Posterior cingulate gyrus (tissue), 11 donors: ENCODE results near the gene SYNGR3.

Experiments
- DNase-seq, 10 donors: peaks; one replicate each; pipeline versions ENCODE4 v3.0.0 to v3.0.0-alpha.2; 2020 to 2021; ENCODE audit warnings: mixed read lengths in 3 of 10
- intact Hi-C: fragments of 100-400 bp; cut with DNase I; formaldehyde crosslinking; loops from one replicate; pipeline ENCODE4 v1.15.1; 2023

The SYNGR3 gene

DNA sequence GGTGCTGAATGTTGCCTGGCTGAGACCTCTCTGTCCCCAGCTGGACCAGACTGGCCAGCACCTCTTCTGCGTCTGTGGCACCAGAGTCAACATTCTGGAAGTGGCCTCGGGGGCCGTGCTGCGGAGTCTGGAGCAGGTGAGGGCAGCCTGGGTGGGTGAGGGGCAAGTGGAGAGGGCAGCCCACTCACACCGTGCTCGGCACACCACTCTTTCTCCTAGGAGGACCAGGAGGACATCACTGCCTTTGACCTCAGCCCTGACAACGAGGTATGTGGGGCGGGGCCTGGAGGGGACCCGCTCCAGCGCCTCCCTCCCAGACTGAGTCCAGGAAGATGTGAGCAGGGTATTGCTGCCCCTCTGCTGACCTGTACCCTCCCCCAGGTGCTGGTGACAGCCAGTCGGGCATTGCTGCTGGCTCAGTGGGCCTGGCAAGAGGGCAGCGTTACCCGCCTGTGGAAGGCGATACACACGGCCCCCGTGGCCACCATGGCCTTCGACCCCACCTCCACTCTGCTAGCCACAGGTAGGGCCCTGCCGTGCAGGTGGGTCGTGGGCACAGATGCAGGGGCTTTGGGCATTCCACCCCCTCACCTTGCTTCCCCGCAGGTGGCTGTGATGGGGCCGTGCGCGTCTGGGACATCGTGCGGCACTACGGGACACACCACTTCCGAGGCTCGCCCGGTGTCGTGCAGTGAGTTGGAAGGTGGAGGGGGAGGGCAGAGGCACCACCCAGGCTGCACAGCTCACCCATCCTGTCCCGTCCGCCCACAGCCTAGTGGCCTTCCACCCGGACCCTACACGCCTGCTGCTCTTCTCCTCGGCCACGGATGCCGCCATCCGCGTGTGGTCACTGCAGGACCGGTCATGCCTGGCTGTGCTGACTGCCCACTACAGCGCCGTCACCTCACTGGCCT, 15.4 kb upstream of the SYNGR3 start:
- intact Hi-C loops, result no loop called here
- peak in 1 of 10 donors; percentile 80 for DNase-seq

DNA sequence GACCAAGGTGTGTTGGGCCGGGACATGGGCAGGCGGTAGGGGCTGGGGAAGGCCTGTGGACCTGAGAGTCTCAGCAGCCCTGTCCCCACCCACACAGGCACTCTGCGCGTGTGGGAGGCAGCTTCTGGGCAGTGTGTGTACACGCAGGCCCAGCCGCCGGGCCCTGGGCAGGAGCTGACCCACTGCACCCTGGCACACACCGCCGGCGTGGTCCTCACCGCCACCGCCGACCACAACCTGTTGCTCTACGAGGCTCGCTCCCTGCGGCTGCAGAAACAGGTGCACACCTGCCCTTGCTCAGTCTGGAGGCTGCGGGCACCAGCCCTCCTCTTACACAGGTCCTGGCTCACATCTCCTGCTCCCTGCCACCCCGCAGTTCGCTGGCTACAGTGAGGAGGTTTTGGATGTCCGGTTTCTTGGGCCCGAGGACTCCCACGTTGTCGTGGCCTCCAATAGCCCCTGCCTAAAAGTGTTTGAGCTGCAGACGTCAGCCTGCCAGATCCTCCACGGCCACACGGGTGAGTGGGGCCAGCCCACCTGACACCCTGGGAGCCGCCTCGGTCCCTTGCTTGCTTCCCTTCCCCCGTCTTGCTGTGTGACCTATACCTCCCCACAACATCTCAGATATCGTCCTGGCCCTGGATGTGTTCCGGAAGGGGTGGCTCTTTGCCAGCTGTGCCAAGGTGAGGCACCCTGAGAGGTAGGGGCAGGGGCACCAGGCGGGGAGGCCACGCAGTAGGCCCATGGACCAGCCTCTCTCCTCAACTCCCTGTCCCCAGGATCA, 14.1 kb upstream of the SYNGR3 start:
- intact Hi-C loops, result no loop called here
- no peak for DNase-seq

DNA sequence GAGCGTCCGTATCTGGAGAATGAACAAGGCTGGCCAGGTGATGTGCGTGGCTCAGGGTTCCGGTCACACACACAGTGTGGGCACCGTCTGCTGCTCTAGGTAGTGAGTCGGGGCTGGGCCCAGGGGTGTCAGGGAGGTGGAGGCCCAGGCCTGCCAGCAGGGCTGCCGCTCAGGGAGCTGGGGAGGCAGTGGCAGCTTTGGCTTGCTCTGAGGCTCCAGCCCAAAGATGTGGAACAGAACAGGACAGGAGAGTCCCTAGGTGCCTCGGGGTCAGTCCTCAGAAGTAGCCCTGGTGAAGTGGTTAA, 13.6 kb upstream of the SYNGR3 start:
- DNase-seq, result no peak
- intact Hi-C loops, result no loop called here

DNA sequence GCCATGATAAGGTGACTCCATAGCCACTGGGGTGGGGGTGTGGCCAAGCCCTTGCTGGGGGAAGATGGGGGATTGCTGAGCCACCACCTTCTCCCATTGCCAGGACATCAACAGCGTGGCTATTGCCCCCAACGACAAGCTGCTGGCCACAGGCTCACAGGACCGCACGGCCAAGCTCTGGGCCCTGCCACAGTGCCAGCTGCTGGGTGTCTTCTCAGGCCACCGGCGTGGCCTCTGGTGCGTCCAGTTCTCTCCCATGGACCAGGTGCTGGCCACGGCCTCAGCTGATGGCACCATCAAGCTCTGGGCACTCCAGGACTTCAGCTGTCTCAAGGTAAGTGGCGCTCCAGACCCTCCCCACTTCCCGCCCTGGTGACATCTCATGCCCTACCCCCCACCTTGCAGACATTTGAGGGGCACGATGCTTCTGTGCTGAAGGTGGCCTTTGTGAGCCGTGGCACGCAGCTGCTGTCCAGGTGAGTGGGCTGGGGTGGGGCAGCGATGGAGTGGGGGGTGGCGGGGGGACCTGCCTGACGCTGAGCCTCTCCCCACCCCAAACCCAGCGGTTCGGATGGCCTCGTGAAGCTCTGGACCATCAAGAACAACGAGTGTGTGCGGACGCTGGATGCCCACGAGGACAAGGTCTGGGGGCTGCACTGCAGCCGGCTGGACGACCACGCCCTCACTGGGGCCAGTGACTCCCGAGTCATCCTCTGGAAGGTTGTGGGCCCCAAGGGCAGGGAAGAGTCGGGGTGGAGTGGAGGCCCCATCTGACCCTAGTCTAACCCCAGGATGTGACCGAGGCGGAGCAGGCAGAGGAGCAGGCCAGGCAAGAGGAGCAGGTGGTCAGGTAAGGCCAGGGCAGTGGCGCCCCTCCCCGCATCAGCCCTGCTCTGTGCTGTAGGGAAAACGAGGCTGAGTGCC, 12.6 kb upstream of the SYNGR3 start:
- DNase-seq, result no peak

DNA sequence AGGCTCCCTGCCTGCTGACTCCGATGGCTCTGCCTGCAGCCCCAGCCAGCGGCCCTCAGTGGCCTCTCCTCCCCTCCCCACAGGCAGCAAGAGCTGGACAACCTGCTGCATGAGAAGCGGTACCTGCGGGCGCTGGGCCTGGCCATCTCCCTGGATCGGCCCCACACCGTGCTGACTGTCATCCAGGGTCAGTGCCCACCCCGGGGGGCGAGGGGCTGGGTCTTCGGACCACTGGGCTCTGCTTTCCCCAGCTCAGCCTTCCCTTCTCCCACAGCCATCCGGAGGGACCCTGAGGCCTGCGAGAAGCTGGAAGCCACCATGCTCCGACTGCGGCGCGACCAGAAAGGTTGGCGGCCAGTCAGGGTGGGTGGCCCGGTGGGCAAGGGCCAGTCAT, 11.9 kb upstream of the SYNGR3 start:
- intact Hi-C loops, result no loop called here
- DNase-seq, result no peak

More for the DNA sequence above, 12.6 kb upstream of the SYNGR3 start:
- intact Hi-C loops, result no loop called here

DNA sequence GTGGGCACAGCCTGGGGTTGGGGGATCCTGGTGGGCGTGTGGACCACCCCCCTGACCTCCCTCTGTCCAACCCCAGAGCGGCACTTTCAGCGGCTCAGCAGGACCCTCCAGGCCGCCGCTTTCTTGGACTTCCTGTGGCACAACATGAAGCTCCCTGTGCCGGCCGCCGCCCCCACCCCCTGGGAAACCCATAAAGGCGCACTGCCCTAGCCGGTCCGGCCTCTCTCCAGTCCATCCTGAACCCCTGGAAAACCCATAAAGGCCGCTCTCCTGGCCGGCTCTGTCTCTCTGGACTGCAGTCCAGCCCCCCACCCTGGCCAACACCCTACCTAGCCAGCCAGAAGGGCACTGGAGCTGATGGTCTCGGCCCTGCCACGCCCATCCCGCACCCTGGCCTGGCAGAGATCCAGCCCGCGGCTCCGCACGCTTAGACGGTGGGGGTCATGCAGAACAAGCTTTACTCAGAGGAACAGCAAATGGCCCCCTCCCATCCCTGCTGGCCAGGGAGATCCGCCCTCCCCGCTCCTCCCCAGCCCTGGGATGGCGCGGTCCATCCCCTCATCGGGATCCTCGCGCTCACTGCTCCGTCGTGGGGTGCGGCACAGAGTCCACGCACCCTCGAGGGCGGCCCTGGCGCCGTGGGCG, 11.2 kb upstream of the SYNGR3 start:
- intact Hi-C loops, result no loop called here
- DNase-seq, result no peak

DNA sequence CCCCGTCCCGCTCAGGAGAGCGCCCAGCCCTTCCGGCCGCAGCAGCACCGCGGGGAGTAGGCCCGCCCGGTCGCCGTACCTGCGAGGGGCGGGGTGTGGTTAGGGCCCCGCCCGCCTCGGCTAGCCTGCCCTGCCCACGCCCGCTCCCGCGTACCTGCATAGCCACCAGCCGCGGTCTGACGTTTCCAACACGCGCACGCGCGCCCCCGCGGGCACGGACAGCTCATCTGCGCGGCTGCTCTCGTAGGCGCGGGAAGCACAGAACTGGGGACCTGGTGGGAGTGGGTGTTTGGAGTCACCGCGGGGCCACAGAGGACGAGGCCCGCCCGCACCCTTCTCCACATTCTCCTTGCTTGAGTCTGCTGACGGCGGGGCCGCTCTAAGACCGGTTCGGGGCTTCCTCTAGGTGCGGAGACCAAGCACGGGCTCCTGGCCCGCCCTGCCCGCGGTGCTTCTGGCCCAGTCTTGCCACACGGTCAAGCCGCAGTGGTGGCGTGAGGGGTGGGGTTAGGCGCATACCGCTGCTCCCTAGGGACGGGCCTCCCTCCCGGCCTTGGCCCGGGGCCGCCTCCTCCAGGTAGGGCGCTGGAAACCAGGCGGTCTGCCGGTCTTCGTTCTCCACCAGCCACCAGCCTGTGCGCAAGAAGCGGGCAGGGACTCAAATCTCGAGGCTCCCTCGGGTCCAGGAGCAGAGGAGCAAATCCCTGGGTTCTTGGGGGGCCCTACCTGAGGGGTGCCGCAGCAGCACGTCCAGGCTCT, 10.3 kb upstream of the SYNGR3 start:
- no peak for DNase-seq
- intact Hi-C loops, result no loop called here

DNA sequence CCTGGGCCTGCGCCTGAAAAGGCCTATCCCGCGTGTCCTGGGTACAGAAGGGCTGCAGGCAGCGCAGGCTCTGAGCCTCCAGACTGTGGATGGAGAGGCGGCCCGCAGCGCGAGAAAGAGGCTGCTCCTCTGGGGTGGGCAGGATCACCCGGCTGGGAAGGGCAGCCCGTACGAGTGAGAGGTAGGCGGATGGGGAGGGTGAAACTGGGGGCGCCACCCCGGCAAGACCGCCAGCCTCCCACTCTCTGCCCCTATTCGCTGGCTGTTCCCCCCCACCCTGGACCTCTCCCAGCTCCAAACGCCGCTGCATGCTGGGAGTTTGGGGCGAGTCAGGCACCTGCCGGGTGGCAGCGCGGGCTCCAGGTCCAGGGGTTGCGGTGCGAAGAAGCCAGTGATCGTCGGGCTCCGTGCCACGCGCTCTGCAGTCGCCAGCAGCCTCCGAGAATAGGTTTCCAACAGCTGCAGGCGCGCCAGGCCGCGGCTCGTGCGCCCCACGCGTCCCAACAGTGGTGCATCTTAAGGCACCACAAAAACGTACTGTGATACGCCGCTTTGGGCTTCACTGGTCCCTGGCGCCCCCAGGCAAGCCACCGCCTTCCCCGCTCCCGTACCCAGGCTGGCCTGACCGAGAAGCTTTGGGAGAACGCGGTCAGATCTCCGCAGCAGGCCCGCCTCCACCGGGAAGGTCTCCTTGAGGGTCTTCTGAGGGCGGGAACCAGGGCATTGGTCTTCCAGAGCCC, 9.6 kb upstream of the SYNGR3 start:
- intact Hi-C loops, result no loop called here
- DNase-seq, result no peak

DNA sequence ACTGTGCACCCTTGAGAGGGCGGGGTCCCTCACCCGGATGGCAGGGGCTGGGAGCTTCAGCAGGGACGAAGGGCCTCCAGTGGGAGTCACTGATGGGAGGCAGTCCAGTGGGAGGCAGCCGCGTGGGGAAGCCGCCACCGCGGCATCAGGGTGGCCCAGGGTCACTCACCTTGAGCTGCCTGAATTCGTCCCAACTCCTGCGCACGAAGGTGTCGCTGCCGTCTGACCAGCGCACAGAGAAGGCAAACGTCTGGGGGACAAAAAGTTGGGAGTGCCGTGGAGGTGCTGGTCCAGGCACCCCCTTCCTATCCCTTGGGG, 9.0 kb upstream of the SYNGR3 start:
- intact Hi-C loops, result no loop called here
- DNase-seq, result no peak

DNA sequence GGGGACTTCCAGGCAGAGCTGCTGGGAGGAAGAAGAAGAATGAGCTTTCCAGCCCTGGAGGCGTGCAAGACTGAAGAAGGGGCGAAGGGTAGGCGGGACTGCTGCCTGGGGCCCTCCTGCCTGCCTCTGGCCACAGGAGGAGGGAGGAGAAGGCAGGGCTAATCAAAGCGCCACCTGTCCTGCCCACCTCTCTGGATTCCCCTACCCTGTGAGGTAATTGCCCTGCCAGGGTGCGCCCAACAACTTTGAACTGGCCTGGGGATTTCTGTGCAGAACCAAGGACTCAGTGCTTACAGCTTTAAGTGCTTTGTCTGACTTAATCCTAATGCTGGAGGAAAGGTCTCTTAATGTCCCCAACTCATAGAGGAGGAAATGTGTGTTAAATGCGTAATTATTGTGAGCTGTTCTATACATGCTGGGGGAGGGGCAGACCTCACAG, 8.4 kb upstream of the SYNGR3 start, which contains the start of gene NOXO1:
Gene NOXO1 (minus strand): TSS at position 72 of the 439 bp plus-strand sequence. CDS start 290 bp downstream, outside the sequence.
- no peak for DNase-seq
- intact Hi-C loops, result no loop called here

DNA sequence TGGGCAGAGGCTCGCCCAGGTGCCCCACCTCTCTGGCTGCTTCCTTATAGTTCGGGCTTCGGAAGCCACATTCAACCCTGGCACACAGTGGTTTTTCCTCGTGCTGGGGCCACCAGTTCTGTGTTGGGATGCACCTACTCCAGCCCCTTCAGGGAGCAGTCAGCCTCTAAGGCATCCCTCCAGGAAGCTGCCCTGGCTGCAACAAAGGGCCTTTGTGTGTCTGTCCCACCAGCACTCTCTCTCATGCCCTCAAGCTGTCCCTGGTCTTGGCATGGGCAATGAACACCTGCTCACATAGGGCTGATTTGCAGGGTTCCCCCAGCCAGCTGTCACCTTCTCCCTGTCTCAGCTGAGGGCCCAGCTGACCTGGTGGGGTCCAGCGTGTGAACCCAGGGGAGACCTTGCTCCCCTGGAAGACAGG, 7.7 kb upstream of the SYNGR3 start:
- peak in 2 of 10 donors; percentile 30 to 52 for DNase-seq
- intact Hi-C loops, result no loop called here

DNA sequence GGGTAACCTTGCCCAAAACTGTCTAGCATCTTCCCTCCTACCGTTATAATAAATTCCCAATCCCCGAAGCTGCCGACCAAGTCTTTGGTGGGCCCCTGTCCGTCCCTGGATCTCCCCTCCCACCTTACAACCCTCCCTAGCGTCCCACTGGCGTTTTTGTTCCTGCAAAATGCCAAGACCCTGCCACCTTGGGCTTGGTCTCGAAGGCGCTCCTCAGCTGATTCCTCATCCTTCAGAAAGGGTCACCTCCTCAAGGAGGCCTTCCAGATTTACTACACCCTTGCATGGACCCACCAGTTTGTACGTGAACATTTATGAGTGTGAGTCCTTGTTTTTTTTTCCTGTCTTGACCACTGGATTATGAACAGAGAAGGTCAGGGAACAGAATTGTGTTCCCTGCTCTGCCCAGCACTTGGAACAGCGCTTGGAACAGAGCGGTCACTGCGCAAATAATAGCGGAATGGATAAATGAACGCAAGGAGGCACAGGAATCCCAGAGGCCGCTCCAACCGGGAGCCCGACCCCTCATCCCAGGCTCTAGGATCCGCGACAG, 6.7 kb upstream of the SYNGR3 start:
- no peak for DNase-seq
- intact Hi-C loops, result no loop called here

DNA sequence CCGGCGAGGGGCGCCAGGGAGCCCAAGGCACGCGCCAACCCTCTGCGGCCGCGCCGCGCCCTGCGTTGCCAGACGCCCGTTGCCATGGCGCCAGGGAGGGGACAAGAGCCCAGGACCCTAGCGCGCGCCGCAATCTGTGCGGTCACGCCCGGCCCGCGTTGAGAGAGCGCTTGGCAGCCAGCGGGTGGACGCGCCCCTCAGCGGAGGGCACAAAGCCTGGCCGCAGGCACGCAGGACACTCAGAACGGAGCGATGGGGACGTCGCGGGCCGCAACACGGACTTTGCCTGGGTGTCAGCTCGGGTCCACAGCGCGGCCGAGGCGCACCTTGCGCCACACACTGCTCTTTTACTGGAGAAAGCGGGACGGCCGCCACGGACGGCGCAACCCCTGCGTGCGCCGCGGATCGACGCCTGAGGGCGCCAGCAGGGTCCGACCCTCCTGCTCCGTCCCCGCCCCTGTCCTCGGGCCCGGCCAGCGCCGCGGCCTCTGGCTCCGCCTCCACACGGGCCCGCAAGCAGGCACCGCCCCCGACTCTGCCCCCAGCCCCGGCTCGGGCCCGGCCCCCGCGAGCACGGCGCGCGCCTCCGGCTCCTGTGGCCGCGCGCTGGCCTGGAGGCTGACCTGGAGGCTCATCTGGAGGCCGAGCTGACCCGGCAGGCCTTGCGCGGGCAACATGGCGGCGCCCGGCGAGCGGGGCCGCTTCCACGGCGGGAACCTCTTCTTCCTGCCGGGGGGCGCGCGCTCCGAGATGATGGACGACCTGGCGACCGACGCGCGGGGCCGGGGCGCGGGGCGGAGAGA, 6.0 kb upstream of the SYNGR3 start, which contains the start of gene GFER:
Gene GFER (plus strand): TSS at position 650 of the 803 bp plus-strand sequence. CDS start 26 bp downstream, at position 676.
- peak; percentile 74 to 98 (median 84) for DNase-seq
- intact Hi-C loops, result no loop called here

DNA sequence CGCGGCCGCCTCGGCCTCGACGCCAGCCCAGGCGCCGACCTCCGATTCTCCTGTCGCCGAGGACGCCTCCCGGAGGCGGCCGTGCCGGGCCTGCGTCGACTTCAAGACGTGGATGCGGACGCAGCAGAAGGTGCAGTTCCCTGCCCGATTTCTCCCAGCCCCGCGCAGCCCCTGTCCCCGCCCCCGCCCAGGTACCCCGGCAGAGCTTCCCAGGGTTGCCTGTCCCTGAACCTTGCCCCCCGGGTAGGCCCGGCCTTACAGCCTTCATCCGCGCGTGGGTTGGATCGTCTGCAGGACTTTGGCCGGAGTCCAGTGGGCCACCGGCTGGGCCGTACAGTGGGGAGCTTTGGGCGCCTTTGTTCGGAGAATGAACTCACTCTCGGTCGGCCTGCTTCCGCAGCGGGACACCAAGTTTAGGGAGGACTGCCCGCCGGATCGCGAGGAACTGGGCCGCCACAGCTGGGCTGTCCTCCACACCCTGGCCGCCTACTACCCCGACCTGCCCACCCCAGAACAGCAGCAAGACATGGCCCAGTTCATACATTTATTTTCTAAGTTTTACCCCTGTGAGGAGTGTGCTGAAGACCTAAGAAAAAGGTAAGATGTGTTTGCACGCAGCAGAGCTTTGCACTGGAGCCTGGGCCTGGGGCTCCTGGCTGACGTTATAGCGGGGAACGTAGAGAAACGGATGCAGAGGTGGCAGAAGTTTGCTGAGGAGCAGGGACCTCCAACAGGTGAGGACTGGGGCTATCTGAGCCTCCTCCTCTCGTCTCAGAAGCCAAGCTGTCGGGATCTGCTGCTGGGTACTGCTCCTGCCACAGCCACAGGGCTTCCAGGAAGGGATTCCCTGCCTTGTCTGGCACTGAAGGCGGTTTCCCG, 5.2 kb upstream of the SYNGR3 start:
- intact Hi-C loops, result no loop called here
- DNase-seq, result no peak

DNA sequence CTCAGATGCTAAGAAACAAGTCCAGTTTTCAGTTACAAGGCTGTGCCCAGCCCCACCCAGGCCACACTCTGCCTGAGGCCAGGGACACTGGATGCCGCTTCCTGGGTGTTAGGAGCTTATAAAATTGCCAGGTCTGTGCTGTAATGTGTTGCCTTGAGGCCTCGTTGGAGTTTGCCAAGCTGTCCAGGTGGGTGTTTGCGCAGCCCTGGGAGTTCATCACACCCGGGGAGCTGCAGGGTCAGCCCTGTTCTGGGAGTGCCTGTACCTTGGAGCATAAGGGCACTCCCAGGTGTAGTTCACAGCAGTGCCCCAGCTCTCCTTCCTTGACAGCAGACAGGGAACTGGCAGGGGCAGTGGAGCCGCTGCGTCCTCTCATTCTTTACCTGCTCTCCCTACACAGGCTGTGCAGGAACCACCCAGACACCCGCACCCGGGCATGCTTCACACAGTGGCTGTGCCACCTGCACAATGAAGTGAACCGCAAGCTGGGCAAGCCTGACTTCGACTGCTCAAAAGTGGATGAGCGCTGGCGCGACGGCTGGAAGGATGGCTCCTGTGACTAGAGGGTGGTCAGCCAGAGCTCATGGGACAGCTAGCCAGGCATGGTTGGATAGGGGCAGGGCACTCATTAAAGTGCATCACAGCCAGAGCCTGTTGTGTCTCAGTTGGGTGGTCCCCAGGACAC, 4.2 kb upstream of the SYNGR3 start:
- intact Hi-C loops, result no loop called here
- DNase-seq, result no peak

DNA sequence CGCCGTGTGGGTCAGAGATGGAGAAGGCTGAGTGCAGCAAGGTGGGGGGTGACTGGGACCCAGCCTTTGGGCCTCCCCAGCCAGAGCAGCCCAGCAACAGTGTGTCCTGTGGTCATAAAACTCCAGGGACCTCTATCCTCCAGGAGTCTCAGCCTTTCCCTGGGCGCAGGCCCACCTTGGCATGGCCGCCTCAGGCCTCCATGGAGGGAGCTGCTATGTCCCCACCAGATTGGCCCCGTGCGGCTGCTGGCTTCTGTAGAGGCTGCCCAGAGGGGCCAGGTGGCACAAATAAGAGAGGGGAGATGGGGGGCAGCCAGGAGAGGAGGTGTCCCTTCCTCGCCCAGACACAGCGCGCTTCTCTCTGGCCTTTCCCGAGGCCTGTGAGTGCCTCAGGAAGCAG, 2.6 kb upstream of the SYNGR3 start:
- intact Hi-C loops, result no loop called here

More for the DNA sequence above, 2.6 kb upstream of the SYNGR3 start:
- no peak for DNase-seq
